ENCODE data around the gene SPANXC. TPM values are rescaled to one million over a fixed set of nuclear protein-coding genes. Genes with fewer than 3 reads are reported as not detected.
"Not testable (repeated sequence)": the region's sequence is repeated elsewhere in the genome, so short reads cannot be mapped to it uniquely, and the experiment has no call there.

The SPANXC gene, protein sequence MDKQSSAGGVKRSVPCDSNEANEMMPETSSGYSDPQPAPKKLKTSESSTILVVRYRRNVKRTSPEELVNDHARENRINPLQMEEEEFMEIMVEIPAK
- not detected for total RNA-seq

DNA sequence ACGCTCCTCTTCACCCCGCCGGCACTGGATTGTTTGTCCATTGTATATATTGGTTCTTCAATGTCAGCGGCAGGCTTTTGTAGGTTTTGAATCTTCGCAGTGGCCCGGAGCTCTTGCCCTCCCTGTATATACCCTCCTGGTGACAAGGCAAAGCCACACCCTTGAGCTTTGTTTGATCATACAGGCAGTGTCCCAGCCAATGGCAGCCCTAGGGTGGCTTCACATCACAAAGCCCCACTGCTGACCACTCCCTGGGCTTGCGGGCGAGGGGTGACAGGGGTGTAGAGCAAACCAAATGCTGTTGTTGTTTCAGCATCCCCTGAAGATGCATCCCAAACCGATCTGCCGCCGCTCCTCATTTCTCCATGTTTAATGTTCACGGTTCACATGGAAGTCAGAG lies at the start of gene SPANXC:
Gene SPANXC (minus strand): TSS at position 101 of the 400 bp plus-strand sequence. CDS start 60 bp downstream, at position 41.
- H3K27ac Mint-ChIP-seq; H3K9me3 Mint-ChIP-seq; ATAC-seq; H3K36me3 Mint-ChIP-seq; H3K4me3 Mint-ChIP-seq; DNase-seq (ENCODE audit: low spot score); H3K4me1 Mint-ChIP-seq (ENCODE audit: low read depth in 2 of 2); H3K27me3 Mint-ChIP-seq: not testable (repeated sequence)

DNA sequence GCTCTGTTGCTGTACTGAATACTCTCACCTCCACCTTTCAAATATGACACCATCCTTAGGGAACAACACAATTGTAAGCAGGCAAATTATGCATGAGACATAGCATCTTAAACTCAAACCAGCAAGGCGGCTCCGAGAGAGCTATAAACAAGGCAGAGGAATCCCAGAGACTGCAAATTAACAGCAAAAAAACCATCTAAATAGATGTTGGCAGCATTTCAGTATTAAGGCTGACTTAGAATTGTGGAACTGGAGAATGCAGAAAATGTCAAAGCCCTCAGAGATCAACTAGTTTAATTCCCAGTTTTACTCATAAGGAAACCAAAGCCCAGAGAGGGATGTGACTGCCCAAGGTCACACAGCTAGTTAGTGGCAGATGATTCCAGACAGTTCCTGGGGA lies 37.2 kb upstream of the SPANXC start:
- DNase-seq (ENCODE audit: low spot score) = no peak
- Mint-ChIP-seq H3K27ac (no peak overlapping the region), H3K9me3 (no peaks in the 10 kb centered on the region), H3K4me3 (no peak overlapping the region), H3K36me3 (no peaks in the 10 kb centered on the region), H3K4me1 (ENCODE audit: low read depth in 2 of 2) (no peaks in the 10 kb centered on the region), H3K27me3 (peaks cover 0 to 8% of the 10 kb centered on the region in 2 donors)
- no peak for ATAC-seq

- H3K27me3 Mint-ChIP-seq = peaks cover 0 to 8% of the 10 kb centered on the region in 2 donors
- H3K36me3 Mint-ChIP-seq = no peaks in the 10 kb centered on the region
- H3K27ac Mint-ChIP-seq = no peak overlapping the region
- DNase-seq (ENCODE audit: low spot score) (no peak), ATAC-seq (no peak)
- no peaks in the 10 kb centered on the region for H3K4me1 Mint-ChIP-seq (ENCODE audit: low read depth in 2 of 2)
- no peaks in the 10 kb centered on the region for H3K9me3 Mint-ChIP-seq
- no peak overlapping the region for H3K4me3 Mint-ChIP-seq
Measured at GRCh38 chrX:141278306-141278705, 36.0 kb upstream of the SPANXC start.

DNA sequence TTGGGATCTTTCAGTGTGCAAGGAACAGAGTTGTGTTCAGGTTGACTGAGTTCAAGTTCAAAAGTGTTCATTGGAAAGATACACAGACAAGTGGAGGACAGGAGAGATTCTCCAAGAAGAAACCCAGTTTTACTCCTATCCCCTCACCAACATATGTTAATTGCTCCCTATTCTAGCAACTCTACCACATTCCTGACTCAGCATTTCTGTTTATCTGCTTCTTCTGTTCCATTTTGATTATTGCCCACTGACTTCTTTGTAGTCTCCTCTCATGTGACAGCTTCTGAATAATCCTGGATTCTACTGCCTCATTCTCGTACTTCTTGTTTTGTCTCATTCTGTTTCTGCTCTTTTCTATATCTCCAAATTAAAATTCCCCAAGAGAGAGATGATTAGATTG lies 15.8 kb upstream of the SPANXC start:
- Mint-ChIP-seq H3K27ac (no peak overlapping the region), H3K27me3 (peaks cover 0 to 2% of the 10 kb centered on the region in 2 donors), H3K4me3 (no peak overlapping the region), H3K9me3 (no peaks in the 10 kb centered on the region), H3K36me3 (no peaks in the 10 kb centered on the region), H3K4me1 (ENCODE audit: low read depth in 2 of 2) (no peaks in the 10 kb centered on the region)
- no peak for DNase-seq (ENCODE audit: low spot score)
- no peak for ATAC-seq

DNA sequence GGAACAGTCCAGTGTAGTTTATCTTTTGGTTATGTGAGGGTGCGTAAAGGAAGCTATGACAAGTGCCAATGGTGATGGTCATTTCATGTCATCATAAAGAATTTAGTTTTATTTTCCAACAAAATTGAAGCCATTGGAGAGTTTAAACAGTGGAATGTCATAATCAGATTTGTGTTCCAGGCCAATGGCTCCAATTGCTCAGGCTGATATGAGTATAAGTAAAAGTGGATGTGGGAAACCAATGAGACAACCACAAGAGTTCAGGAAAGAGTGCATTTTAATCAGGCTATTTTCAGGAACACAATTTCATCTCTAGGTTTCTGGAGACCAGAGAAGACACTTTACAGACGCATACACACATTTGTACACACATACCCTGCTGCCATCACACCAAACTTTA lies 20.7 kb downstream of the SPANXC start:
- Mint-ChIP-seq H3K27me3 (no peaks in the 10 kb centered on the region), H3K4me3 (no peak overlapping the region), H3K4me1 (ENCODE audit: low read depth in 2 of 2) (no peaks in the 10 kb centered on the region), H3K27ac (no peak overlapping the region), H3K9me3 (no peaks in the 10 kb centered on the region), H3K36me3 (no peaks in the 10 kb centered on the region)
- no peak for ATAC-seq
- no peak for DNase-seq (ENCODE audit: low spot score)

- Mint-ChIP-seq H3K9me3 (no peaks in the 10 kb centered on the region), H3K27ac (no peak overlapping the region)
Measured at GRCh38 chrX:141220342-141221008, 21.8 kb downstream of the SPANXC start.

DNA sequence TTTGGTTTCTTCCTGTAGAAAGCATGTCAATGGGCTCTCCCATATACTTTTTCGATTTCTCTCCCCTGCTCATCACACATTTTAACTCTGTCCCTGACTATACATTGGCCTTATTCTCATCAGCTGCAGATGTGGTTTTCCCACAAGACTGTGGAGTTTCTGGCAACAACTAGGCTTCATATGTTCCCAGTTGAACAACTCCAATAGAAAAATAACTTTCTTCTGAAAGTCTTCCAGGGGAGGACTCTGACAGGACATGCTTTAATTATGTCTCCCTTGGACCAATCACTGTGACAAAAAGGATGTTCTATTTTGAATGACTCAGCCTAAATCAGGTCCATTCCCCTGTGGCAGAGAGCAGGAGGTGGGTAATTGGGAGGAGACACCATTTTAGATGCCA lies 28.1 kb downstream of the SPANXC start:
- Mint-ChIP-seq H3K9me3 (no peaks in the 10 kb centered on the region), H3K36me3 (no peaks in the 10 kb centered on the region), H3K4me1 (ENCODE audit: low read depth in 2 of 2) (no peaks in the 10 kb centered on the region), H3K4me3 (no peak overlapping the region), H3K27ac (no peak overlapping the region), H3K27me3 (peaks cover 0 to 3% of the 10 kb centered on the region in 2 donors)
- DNase-seq (ENCODE audit: low spot score) (no peak), ATAC-seq (no peak)

More at GRCh38 chrX:141220342-141221008, 21.8 kb downstream of the SPANXC start:
- Mint-ChIP-seq H3K36me3 (no peaks in the 10 kb centered on the region), H3K4me3 (no peak overlapping the region), H3K4me1 (ENCODE audit: low read depth in 2 of 2) (no peaks in the 10 kb centered on the region), H3K27me3 (no peaks in the 10 kb centered on the region)
- DNase-seq (ENCODE audit: low spot score) (no peak), ATAC-seq (no peak)

DNA sequence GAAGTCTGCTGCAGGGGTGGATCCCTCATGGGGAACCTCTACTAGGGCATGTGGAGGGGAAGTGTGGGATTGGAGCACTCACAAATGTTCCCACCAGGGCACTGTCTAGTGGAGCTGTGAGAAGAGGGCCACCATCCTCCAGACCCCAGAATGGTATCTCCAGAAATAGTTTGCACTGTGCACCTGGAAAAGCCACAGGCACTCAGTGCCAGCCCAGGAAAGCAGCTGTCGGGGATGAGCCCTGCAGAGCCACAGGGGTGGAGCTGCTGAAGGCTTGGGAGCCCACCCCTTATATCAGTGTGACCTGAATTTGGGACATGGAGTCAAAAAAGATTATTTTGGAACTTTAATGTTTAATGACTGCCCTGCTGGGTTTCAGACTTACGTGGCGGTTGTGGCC lies 40.4 kb downstream of the SPANXC start:
- no peak for DNase-seq (ENCODE audit: low spot score)
- no peaks in the 10 kb centered on the region for H3K36me3 Mint-ChIP-seq
- H3K9me3 Mint-ChIP-seq = no peaks in the 10 kb centered on the region
- H3K27me3 Mint-ChIP-seq = peaks cover 0 to 3% of the 10 kb centered on the region in 2 donors
- no peak overlapping the region for H3K4me3 Mint-ChIP-seq
- no peak for ATAC-seq
- no peaks in the 10 kb centered on the region for H3K4me1 Mint-ChIP-seq (ENCODE audit: low read depth in 2 of 2)
- no peak overlapping the region for H3K27ac Mint-ChIP-seq

Other genes starting within 250 kb of the SPANXC start
- gene SPANXB1, start 239.9 kb downstream of the SPANXC start, total RNA-seq = not detected
- gene LDOC1, start 65.4 kb downstream of the SPANXC start, total RNA-seq = 1 to 10 TPM; 2.8 to 3.4 TPM

Measured in natural killer cell treated with Interleukin-12 subunit alpha and Interleukin-12 subunit beta and Interleukin-15 and Interleukin-18, amount 100 ng/mL, for 72 hours (primary cell).